AG09309 (cell line): ENCODE results near the gene EIF2B5.

Experiments
- DNase-seq: peaks from one replicate; pipeline ENCODE4 v3.0.0-alpha.2; 2010; ENCODE audit warnings: low read depth
- H3K4me3 ChIP-seq: 2 replicates; pipeline ENCODE4 v1.5.1; 2011; ENCODE audit warnings: mild to moderate bottlenecking, low read depth, low read length, moderate library complexity; ENCODE audit not compliant: control insufficient read depth
- TF ChIP-seq, protein P1 (sequence below): IDR thresholded peaks from 2 replicates; pipeline ENCODE4 v1.5.1; 2011; ENCODE audit warnings: mild to moderate bottlenecking, low read depth, low read length, inconsistent platforms; ENCODE audit not compliant: insufficient read depth, control insufficient read depth; ENCODE audit errors: missing control alignments

The EIF2B5 gene

DNA sequence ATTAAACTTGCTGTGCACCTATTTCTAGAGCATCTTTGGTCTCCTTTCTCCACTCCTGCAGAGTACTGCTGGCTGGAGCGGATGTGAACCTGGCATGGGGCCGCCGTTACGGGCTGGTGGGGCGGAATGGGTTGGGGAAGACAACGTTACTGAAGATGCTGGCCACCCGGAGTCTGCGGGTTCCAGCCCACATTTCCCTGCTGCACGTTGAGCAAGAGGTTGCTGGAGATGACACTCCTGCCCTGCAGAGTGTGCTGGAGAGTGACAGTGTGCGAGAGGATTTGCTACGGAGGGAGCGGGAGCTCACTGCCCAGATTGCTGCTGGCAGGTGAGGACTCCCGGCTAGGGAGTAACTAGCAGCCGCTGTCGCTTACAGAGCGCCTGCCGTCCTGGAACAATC, 52.9 kb downstream of the EIF2B5 start:
- H3K4me3 ChIP-seq: no peak overlapping the region
- TF ChIP-seq, protein P1, sequence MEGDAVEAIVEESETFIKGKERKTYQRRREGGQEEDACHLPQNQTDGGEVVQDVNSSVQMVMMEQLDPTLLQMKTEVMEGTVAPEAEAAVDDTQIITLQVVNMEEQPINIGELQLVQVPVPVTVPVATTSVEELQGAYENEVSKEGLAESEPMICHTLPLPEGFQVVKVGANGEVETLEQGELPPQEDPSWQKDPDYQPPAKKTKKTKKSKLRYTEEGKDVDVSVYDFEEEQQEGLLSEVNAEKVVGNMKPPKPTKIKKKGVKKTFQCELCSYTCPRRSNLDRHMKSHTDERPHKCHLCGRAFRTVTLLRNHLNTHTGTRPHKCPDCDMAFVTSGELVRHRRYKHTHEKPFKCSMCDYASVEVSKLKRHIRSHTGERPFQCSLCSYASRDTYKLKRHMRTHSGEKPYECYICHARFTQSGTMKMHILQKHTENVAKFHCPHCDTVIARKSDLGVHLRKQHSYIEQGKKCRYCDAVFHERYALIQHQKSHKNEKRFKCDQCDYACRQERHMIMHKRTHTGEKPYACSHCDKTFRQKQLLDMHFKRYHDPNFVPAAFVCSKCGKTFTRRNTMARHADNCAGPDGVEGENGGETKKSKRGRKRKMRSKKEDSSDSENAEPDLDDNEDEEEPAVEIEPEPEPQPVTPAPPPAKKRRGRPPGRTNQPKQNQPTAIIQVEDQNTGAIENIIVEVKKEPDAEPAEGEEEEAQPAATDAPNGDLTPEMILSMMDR: no peak
- no peak for DNase-seq

DNA sequence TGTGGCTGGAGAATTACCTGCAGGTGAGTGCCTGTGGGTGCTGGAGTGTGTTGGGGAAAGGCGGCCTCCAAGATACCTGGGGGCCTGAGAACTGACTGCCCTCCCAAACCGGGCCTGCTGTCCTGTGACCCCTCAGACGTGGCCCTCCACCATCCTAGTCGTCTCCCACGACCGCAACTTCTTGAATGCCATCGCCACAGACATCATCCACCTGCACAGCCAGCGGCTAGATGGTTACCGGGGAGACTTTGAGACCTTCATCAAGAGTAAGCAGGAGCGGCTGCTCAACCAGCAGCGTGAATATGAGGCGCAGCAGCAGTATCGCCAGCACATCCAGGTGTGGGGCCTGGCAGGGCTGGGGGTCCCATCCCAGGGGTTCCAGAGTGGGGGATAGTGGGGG, 54.3 kb downstream of the EIF2B5 start:
- TF ChIP-seq, protein P1: no peak
- no peak for DNase-seq
- no peak overlapping the region for H3K4me3 ChIP-seq

DNA sequence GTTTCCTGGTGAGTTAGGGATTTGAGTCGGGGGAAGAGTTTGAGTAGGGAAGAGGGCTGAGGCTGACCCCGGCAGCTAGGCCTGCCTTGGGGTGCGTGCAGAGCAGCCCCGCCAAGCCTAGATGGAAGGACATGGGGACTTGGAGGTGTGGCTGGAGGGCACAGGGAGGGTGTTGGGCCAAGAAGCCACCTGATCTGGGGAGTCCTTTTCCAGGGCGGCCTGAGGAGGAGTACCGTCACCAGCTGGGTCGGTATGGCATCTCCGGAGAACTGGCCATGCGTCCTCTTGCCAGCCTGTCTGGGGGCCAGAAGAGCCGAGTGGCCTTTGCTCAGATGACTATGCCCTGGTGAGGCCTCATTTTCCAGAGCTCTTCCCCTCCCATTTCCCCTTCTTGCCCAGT, 57.7 kb downstream of the EIF2B5 start:
- no peak overlapping the region for H3K4me3 ChIP-seq
- TF ChIP-seq, protein P1: no peak
- DNase-seq: no peak

DNA sequence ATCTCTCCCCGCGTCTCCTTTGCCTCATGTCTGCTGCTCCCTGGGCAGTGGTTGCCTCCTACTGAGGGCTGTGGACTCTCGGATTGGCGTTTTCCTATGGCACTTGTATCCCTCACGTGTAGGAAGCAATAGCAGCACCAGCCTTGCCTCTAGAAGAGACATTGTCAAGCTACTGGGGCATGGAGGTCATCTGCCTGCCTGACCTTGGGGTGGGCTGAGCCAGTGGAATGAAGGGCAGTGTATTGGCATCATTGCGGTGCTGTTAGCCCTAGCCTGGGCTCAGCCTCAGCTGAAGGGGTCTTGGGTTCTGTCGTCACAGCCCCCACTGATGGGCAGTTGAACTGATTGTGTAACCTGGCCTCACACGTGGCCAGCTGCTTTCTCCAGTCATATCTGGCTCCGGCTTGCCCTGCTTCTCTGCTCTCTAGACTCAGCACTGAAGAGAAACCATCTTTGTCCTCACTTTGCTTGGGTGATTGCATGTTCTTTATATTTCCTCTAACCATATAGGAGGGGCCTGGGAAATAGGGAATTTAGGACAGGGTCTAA, 58.9 kb downstream of the EIF2B5 start:
- TF ChIP-seq, protein P1: no peak
- H3K4me3 ChIP-seq: no peak overlapping the region
- DNase-seq: no peak
